C4-2B (cell line): Measurements from ENCODE around the gene VMO1.

Source experiments
- CTCF ChIP-seq: fragments of 450-650 bp; conservative IDR thresholded peaks from 2 replicates; pipeline ENCODE4 v1.5.1; 2017; ENCODE audit warnings: mild to moderate bottlenecking
- ZFX ChIP-seq: fragments of 450-650 bp; IDR thresholded peaks from 2 replicates; pipeline ENCODE4 v1.6.1; 2017

GRCh38 chr17:4806456-4806776 is 20.3 kb upstream of the VMO1 start:
- TF ChIP-seq CTCF (no peak), ZFX (no peak)
